ENCODE data around the gene SORD. TPM values are rescaled to one million over a fixed set of nuclear protein-coding genes. Genes with fewer than 3 reads are reported as not detected.
"Not testable (repeated sequence)": the region's sequence is repeated elsewhere in the genome, so short reads cannot be mapped to it uniquely, and the experiment has no call there.

The SORD gene
- total RNA-seq, 2 donors from 2014 or later, result 3.8 to 12.7 TPM

GRCh38 chr15:45034087-45034486, 11.1 kb downstream of the SORD start:
- ATAC-seq; H3K4me3 Mint-ChIP-seq; DNase-seq (ENCODE audit: low spot score); H3K36me3 Mint-ChIP-seq; H3K9me3 Mint-ChIP-seq; H3K27me3 Mint-ChIP-seq; H3K27ac Mint-ChIP-seq: not testable (repeated sequence)
- peaks cover 15 to 17% of the 10 kb centered on the region in 2 donors for H3K4me1 Mint-ChIP-seq (ENCODE audit: low read depth in 2 of 2)

GRCh38 chr15:45034600-45035375, 11.8 kb downstream of the SORD start:
- not testable (repeated sequence) for H3K9me3 Mint-ChIP-seq; H3K27ac Mint-ChIP-seq; H3K27me3 Mint-ChIP-seq; ATAC-seq; DNase-seq (ENCODE audit: low spot score); H3K36me3 Mint-ChIP-seq
- Mint-ChIP-seq H3K4me3 (peak overlapping the region; percentile 84), H3K4me1 (ENCODE audit: low read depth in 2 of 2) (peaks cover 15 to 17% of the 10 kb centered on the region in 2 donors)

DNA sequence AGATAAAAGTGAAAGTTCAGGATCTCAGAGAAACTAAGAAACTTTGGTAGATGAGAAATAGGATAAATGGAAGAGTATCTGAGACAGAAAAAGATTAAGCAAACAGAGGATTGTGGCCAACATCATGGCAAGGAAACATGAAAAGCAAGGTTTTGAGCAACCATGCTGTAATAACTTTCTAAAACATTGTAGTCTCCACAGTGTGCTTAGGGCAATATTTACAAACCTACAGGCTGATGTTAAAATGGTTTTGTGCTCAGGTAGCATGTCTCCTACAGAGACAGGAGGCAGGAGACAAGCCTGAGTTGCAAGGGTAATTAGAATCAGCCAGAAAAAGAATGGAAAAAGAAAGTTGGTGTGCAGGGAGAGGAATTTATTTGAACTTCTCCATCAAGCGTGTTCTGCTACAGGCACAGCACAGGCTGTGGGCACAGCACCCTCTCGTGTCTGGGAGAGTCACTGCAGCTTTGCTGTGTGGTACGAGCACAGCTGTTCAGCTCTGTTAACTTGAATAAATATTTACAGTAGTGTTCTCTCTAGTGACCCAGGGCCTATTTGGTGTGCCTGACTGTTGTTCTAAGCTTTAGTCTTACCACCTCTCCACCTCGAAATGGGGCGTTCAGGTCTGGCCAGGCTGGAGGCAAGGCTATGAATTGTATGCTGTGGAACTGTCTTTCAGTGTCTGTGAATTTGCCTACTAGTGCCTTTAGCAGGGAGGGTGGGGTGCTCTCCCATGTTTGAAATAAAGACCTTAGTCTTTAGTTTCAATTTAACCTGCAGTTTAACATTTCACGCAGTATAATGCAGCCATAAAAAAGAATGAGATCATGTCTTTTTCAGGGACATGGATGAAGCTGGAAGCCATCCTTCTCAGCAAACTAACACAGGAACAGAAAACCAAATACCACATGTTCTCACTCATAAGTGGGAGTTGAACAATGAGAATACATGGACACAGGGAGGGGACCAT, 14.1 kb downstream of the SORD start:
- ATAC-seq, result peak; percentile 83 to 86
- peak overlapping the region in 1 of 2 donors; percentile 6 for H3K27ac Mint-ChIP-seq
- not testable (repeated sequence) for H3K36me3 Mint-ChIP-seq; H3K9me3 Mint-ChIP-seq; DNase-seq (ENCODE audit: low spot score); H3K27me3 Mint-ChIP-seq
- peaks cover 15 to 17% of the 10 kb centered on the region in 2 donors for H3K4me1 Mint-ChIP-seq (ENCODE audit: low read depth in 2 of 2)
- peak overlapping the region; percentile 84 for H3K4me3 Mint-ChIP-seq

DNA sequence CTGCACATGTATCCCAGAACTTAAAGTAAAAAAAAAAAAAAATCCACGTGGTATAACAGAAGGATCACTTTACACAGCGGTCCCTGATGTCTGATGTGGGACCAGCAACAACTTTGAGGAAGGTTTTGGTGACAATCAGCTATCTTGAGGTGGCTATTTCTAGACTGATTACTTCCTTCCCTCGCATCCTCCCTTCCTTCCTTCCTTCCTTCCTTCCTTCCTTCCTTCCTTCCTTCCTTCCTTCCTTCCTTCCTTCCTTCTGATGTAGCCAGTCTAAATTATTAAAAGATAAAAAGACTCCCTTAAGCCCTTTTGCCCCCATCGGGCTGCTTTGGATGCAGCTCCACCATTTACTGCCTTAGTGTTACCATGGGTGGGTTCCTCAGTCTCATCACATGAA, 14.9 kb downstream of the SORD start:
- DNase-seq (ENCODE audit: low spot score) (no peak), ATAC-seq (no peak)
- Mint-ChIP-seq H3K9me3 (no peaks in the 10 kb centered on the region), H3K4me1 (ENCODE audit: low read depth in 2 of 2) (peaks cover 15 to 17% of the 10 kb centered on the region in 2 donors), H3K27ac (no peak overlapping the region), H3K36me3 (no peaks in the 10 kb centered on the region), H3K4me3 (no peak overlapping the region), H3K27me3 (peaks cover 5 to 9% of the 10 kb centered on the region in 2 donors)

DNA sequence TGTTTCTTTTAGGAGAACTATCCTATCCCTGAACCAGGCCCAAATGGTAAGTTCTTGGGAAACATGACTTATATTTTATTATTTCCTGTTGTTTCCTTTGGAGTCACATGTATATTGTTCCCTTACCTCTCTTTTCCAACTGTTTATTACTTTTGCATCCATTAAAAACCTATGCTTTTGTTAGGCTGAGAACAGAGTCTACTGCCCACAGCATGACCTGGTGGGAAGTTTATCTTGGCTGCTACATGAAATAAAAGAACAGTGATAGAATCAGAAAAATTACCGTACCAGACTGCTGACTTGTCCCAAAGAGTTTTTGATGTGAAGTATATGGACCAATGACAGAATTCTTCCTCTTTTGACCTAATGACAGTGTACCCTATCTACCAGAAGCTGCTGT, 17.4 kb downstream of the SORD start:
- not testable (repeated sequence) for H3K27me3 Mint-ChIP-seq; ATAC-seq; H3K9me3 Mint-ChIP-seq; DNase-seq (ENCODE audit: low spot score); H3K27ac Mint-ChIP-seq; H3K36me3 Mint-ChIP-seq; H3K4me3 Mint-ChIP-seq
- peaks cover 13 to 16% of the 10 kb centered on the region in 2 donors for H3K4me1 Mint-ChIP-seq (ENCODE audit: low read depth in 2 of 2)

- ATAC-seq; H3K4me3 Mint-ChIP-seq; H3K27me3 Mint-ChIP-seq; H3K9me3 Mint-ChIP-seq; H3K4me1 Mint-ChIP-seq (ENCODE audit: low read depth in 2 of 2); DNase-seq (ENCODE audit: low spot score); H3K36me3 Mint-ChIP-seq; H3K27ac Mint-ChIP-seq: not testable (repeated sequence)
Observed at GRCh38 chr15:45041538-45041937, 18.5 kb downstream of the SORD start.

- H3K9me3 Mint-ChIP-seq; DNase-seq (ENCODE audit: low spot score); H3K4me1 Mint-ChIP-seq (ENCODE audit: low read depth in 2 of 2); H3K27ac Mint-ChIP-seq; H3K4me3 Mint-ChIP-seq; H3K27me3 Mint-ChIP-seq; H3K36me3 Mint-ChIP-seq; ATAC-seq: not testable (repeated sequence)
Observed at GRCh38 chr15:45042859-45043258, 19.9 kb downstream of the SORD start.

DNA sequence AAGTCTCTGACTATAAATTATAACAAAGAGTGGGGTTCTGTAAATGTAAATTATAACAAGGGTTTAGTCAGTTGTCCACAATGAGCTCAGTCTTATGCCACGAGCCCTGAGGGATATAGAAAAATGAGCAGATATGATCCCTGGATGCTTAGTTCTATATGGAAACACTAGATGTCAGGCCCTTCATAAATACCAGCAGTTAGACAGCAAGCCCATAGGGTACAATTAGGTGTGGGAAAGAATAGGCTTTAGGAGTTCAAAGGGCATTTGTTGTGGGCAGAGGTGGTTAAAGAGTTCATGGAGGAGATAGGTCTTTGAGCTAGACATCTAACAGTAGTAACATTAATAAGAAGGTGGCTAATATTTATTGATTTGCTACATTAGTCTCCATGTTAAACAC, 21.3 kb downstream of the SORD start:
- DNase-seq (ENCODE audit: low spot score); H3K36me3 Mint-ChIP-seq; ATAC-seq; H3K9me3 Mint-ChIP-seq; H3K27ac Mint-ChIP-seq; H3K4me3 Mint-ChIP-seq; H3K4me1 Mint-ChIP-seq (ENCODE audit: low read depth in 2 of 2); H3K27me3 Mint-ChIP-seq: not testable (repeated sequence)

GRCh38 chr15:45048449-45048793, 25.4 kb downstream of the SORD start:
- not testable (repeated sequence) for H3K27me3 Mint-ChIP-seq; H3K36me3 Mint-ChIP-seq; H3K4me1 Mint-ChIP-seq (ENCODE audit: low read depth in 2 of 2); DNase-seq (ENCODE audit: low spot score); H3K4me3 Mint-ChIP-seq; H3K9me3 Mint-ChIP-seq; ATAC-seq
- peak overlapping the region in 1 of 2 donors; percentile 21 for H3K27ac Mint-ChIP-seq

DNA sequence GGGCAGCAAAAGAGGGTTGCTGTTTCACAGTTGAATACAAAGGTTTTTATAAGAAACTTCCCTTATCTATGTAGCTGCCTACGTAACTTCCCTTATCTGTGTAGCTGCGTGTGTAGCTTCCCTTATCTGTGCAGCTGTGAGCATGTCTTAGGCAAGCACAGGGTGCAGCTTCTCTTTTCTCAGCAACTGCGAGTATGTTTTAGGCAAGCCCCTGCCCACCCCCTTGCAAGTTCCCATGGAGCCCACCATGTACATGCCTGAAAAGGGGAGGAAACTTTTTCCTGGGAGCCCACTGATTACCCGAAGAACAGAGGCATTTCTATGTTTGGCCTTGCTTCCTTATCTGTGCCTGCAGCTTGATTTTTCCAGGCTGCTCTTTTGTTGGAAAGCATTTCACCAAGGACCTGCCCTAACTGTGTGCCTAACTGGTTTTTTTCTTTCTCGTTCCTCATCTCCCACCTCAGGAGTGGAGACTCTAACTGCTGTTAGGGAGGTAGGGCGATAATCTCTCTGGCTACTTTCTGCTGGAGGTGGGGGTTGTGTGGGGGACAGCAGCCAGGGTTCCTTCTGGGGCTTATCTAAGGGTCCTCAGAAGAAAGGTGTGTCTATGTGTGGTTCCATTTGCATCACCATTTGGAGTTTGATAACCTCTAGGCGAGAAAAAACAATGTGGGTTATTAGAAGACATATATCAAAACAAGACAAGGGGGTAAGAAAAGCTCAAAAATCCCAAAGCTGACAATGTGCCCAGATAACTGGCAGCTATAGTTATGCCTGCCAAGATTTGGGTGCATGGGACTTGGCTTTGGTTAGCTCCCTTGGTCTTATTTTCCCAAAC, 26.0 kb downstream of the SORD start:
- peak in 1 of 2 donors; percentile 75 for ATAC-seq
- Mint-ChIP-seq H3K27me3 (no peaks in the 10 kb centered on the region), H3K27ac (peak overlapping the region in 1 of 2 donors; percentile 67), H3K36me3 (peaks cover 4% of the 10 kb centered on the region), H3K4me3 (no peak overlapping the region), H3K9me3 (no peaks in the 10 kb centered on the region), H3K4me1 (ENCODE audit: low read depth in 2 of 2) (no peaks in the 10 kb centered on the region)
- no peak for DNase-seq (ENCODE audit: low spot score)

DNA sequence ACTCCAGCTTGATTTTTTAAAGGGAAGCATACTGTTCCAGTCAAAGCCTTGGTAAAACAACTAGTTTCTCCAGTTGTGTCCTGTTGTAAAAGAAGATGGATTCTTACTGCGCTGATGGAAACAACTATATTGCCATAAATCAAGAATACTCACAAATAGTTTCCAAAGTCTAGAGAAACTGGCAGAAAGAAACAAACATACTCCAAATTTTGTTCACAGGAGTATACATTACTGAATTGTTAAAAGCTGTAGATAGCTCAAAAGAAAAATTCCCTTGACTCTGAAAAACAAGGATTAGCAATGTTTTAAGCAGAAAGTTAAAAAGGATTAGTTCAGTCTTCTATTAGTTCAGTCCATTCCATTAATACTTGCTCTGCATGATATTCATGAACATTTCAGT, 27.6 kb downstream of the SORD start:
- Mint-ChIP-seq H3K27ac (no peak overlapping the region), H3K36me3 (peaks cover 4% of the 10 kb centered on the region), H3K4me1 (ENCODE audit: low read depth in 2 of 2) (no peaks in the 10 kb centered on the region), H3K4me3 (no peak overlapping the region), H3K27me3 (no peaks in the 10 kb centered on the region), H3K9me3 (no peaks in the 10 kb centered on the region)
- ATAC-seq (no peak), DNase-seq (ENCODE audit: low spot score) (no peak)

GRCh38 chr15:45052676-45053075, 29.7 kb downstream of the SORD start:
- H3K36me3 Mint-ChIP-seq; H3K27ac Mint-ChIP-seq; DNase-seq (ENCODE audit: low spot score); H3K4me3 Mint-ChIP-seq; H3K4me1 Mint-ChIP-seq (ENCODE audit: low read depth in 2 of 2); ATAC-seq; H3K27me3 Mint-ChIP-seq; H3K9me3 Mint-ChIP-seq: not testable (repeated sequence)
